Measurements from ENCODE around the gene SLC38A5. TPM values are rescaled to one million over a fixed set of nuclear protein-coding genes. Genes with fewer than 3 reads are reported as not detected.

SLC38A5 gene
- total RNA-seq, 1 experiment from 2014 or later = 0.46 TPM

- Histone ChIP-seq H2AFZ (no peak overlapping the region), H3K27ac (no peak overlapping the region), H3K4me2 (no peak overlapping the region), H3K4me3 (no peak overlapping the region), H3K36me3 (ENCODE audit: low read depth) (no peaks in the 10 kb centered on the region), H3F3A (ENCODE audit: insufficient read depth, low read depth) (no peaks in the 10 kb centered on the region), H3K27me3 (ENCODE audit: insufficient read depth, low read depth) (no peaks in the 10 kb centered on the region), H3K4me1 (replicated peaks; ENCODE audit: insufficient read depth) (no peaks in the 10 kb centered on the region), H3K79me2 (ENCODE audit: low read depth) (no peaks in the 10 kb centered on the region), H3K9me3 (ENCODE audit: insufficient read depth, low read depth) (no peaks in the 10 kb centered on the region), H3K9me2 (ENCODE audit: insufficient read depth) (no peaks in the 10 kb centered on the region), H4K20me1 (ENCODE audit: insufficient read depth) (no peaks in the 10 kb centered on the region)
- POLR2A ChIA-PET (ENCODE audit: unreplicated experiment) = no interaction called here
- no peak for DNase-seq
- no TSS peak for BruUV-seq (replicated peaks)
- intact Hi-C loops (cut with micrococcal nuclease; ENCODE audit: unreplicated experiment) = no loop called here
- TF ChIP-seq EZH2 (IDR thresholded peaks at IDR 0.05; ENCODE audit: low read depth) = no peak
- TF ChIP-seq, protein P1, sequence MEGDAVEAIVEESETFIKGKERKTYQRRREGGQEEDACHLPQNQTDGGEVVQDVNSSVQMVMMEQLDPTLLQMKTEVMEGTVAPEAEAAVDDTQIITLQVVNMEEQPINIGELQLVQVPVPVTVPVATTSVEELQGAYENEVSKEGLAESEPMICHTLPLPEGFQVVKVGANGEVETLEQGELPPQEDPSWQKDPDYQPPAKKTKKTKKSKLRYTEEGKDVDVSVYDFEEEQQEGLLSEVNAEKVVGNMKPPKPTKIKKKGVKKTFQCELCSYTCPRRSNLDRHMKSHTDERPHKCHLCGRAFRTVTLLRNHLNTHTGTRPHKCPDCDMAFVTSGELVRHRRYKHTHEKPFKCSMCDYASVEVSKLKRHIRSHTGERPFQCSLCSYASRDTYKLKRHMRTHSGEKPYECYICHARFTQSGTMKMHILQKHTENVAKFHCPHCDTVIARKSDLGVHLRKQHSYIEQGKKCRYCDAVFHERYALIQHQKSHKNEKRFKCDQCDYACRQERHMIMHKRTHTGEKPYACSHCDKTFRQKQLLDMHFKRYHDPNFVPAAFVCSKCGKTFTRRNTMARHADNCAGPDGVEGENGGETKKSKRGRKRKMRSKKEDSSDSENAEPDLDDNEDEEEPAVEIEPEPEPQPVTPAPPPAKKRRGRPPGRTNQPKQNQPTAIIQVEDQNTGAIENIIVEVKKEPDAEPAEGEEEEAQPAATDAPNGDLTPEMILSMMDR (conservative IDR thresholded peaks at IDR 0.05) = no peak
- CTCF ChIA-PET = no interaction called here
Measured at GRCh38 chrX:48507246-48507645, 37.2 kb upstream of the SLC38A5 start.

GRCh38 chrX:48505481-48505880, 35.4 kb upstream of the SLC38A5 start:
- ChIA-PET CTCF (no interaction called here), POLR2A (ENCODE audit: unreplicated experiment) (no interaction called here)
- H3K27me3 ChIP-seq (ENCODE audit: insufficient read depth, low read depth) = no peaks in the 10 kb centered on the region
- no peak overlapping the region for H3K4me2 ChIP-seq
- no peaks in the 10 kb centered on the region for H3K9me2 ChIP-seq (ENCODE audit: insufficient read depth)
- no peaks in the 10 kb centered on the region for H3F3A ChIP-seq (ENCODE audit: insufficient read depth, low read depth)
- intact Hi-C loops (cut with micrococcal nuclease; ENCODE audit: unreplicated experiment) = no loop called here
- no peaks in the 10 kb centered on the region for H3K36me3 ChIP-seq (ENCODE audit: low read depth)
- H3K27ac ChIP-seq = no peak overlapping the region
- H3K4me3 ChIP-seq = no peak overlapping the region
- BruUV-seq (replicated peaks) = no TSS peak
- no peaks in the 10 kb centered on the region for H3K9me3 ChIP-seq (ENCODE audit: insufficient read depth, low read depth)
- no peaks in the 10 kb centered on the region for H4K20me1 ChIP-seq (ENCODE audit: insufficient read depth)
- DNase-seq = peak in 1 of 2 experiments; percentile 37
- H3K4me1 ChIP-seq (replicated peaks; ENCODE audit: insufficient read depth) = no peaks in the 10 kb centered on the region
- no peaks in the 10 kb centered on the region for H3K79me2 ChIP-seq (ENCODE audit: low read depth)
- H2AFZ ChIP-seq = no peak overlapping the region
- TF ChIP-seq, protein P1 (conservative IDR thresholded peaks at IDR 0.05) = no peak
- no peak for TF ChIP-seq EZH2 (IDR thresholded peaks at IDR 0.05; ENCODE audit: low read depth)

- H3F3A ChIP-seq (ENCODE audit: insufficient read depth, low read depth) = no peaks in the 10 kb centered on the region
- no peaks in the 10 kb centered on the region for H3K79me2 ChIP-seq (ENCODE audit: low read depth)
- intact Hi-C loops (cut with micrococcal nuclease; ENCODE audit: unreplicated experiment) = no loop called here
- H3K27ac ChIP-seq = no peak overlapping the region
- H3K9me2 ChIP-seq (ENCODE audit: insufficient read depth) = no peaks in the 10 kb centered on the region
- no TSS peak for BruUV-seq (replicated peaks)
- H3K4me3 ChIP-seq = no peak overlapping the region
- H3K9me3 ChIP-seq (ENCODE audit: insufficient read depth, low read depth) = no peaks in the 10 kb centered on the region
- TF ChIP-seq, protein P1 (conservative IDR thresholded peaks at IDR 0.05) = no peak
- no peak for TF ChIP-seq EZH2 (IDR thresholded peaks at IDR 0.05; ENCODE audit: low read depth)
- POLR2A ChIA-PET (ENCODE audit: unreplicated experiment) = interaction anchor here (1.0 kb wide), 1 partner anchor 24 kb away, joined by 9 read pairs; no protein-coding TSS in a partner anchor
- H3K27me3 ChIP-seq (ENCODE audit: insufficient read depth, low read depth) = no peaks in the 10 kb centered on the region
- CTCF ChIA-PET = no interaction called here
- H3K36me3 ChIP-seq (ENCODE audit: low read depth) = no peaks in the 10 kb centered on the region
- no peak overlapping the region for H3K4me2 ChIP-seq
- no peak overlapping the region for H2AFZ ChIP-seq
- H3K4me1 ChIP-seq (replicated peaks; ENCODE audit: insufficient read depth) = no peaks in the 10 kb centered on the region
- H4K20me1 ChIP-seq (ENCODE audit: insufficient read depth) = no peaks in the 10 kb centered on the region
- DNase-seq = no peak
Measured at GRCh38 chrX:48504261-48504660, 34.2 kb upstream of the SLC38A5 start.

Measured in PC-9 (cell line).